HUES48 (cell line): ENCODE measurements around the gene SPATS2L.

Source experiments
- H3K27ac ChIP-seq: one replicate; pipeline ENCODE4 v1.7.0; 2013; ENCODE audit warnings: low read depth, low read length, inconsistent platforms
- H3K27me3 ChIP-seq: 2 replicates; pipeline ENCODE4 v1.6.1; 2013; ENCODE audit warnings: mild to moderate bottlenecking, low read length; ENCODE audit not compliant: control insufficient read depth, insufficient read depth
- H3K36me3 ChIP-seq: 2 replicates; pipeline ENCODE4 v1.6.1; 2013; ENCODE audit warnings: low read length; ENCODE audit not compliant: control insufficient read depth, insufficient read depth
- H3K4me1 ChIP-seq: 2 replicates; pipeline ENCODE4 v1.6.1; 2013; ENCODE audit warnings: mild to moderate bottlenecking, low read length; ENCODE audit not compliant: control insufficient read depth, insufficient read depth
- H3K4me3 ChIP-seq: 2 replicates; pipeline ENCODE4 v1.5.1; 2013; ENCODE audit warnings: mild to moderate bottlenecking, low read depth, low read length
- H3K9ac ChIP-seq: 2 replicates; pipeline ENCODE4 v1.6.1; 2013; ENCODE audit warnings: mild to moderate bottlenecking, low read depth, low read length, moderate library complexity
- H3K9me3 ChIP-seq: 2 replicates; pipeline ENCODE4 v1.6.1; 2013; ENCODE audit warnings: low read length; ENCODE audit not compliant: control insufficient read depth, insufficient read depth

SPATS2L gene

GRCh38 chr2:200377355-200378336 is 71.2 kb downstream of the SPATS2L start:
- H3K4me1 ChIP-seq = peaks cover 63% of the 10 kb centered on the region
- no peaks in the 10 kb centered on the region for H3K36me3 ChIP-seq
- no peak overlapping the region for H3K4me3 ChIP-seq
- H3K9ac ChIP-seq = no peak overlapping the region
- H3K27ac ChIP-seq = peak overlapping the region; percentile 74
- no peaks in the 10 kb centered on the region for H3K27me3 ChIP-seq
- no peaks in the 10 kb centered on the region for H3K9me3 ChIP-seq

GRCh38 chr2:200378652-200379290 is 72.3 kb downstream of the SPATS2L start:
- Histone ChIP-seq H3K9ac (no peak overlapping the region), H3K4me1 (peaks cover 74% of the 10 kb centered on the region), H3K36me3 (no peaks in the 10 kb centered on the region), H3K27ac (peak overlapping the region; percentile 74), H3K27me3 (no peaks in the 10 kb centered on the region), H3K4me3 (0 out of 2 replicates have a peak overlapping the region, but pooled peaks have one; percentile 28), H3K9me3 (no peaks in the 10 kb centered on the region)

- H3K27me3 ChIP-seq = no peaks in the 10 kb centered on the region
- peak overlapping the region; percentile 28 for H3K4me3 ChIP-seq
- no peak overlapping the region for H3K9ac ChIP-seq
- no peaks in the 10 kb centered on the region for H3K36me3 ChIP-seq
- peak overlapping the region; percentile 74 for H3K27ac ChIP-seq
- H3K4me1 ChIP-seq = peaks cover 77% of the 10 kb centered on the region
- no peaks in the 10 kb centered on the region for H3K9me3 ChIP-seq
Measured at GRCh38 chr2:200379481-200380090, 73.1 kb downstream of the SPATS2L start.

- Histone ChIP-seq H3K27ac (peak overlapping the region; percentile 74), H3K27me3 (no peaks in the 10 kb centered on the region), H3K9ac (no peak overlapping the region), H3K9me3 (no peaks in the 10 kb centered on the region), H3K4me3 (peak overlapping the region; percentile 28), H3K4me1 (peaks cover 77% of the 10 kb centered on the region), H3K36me3 (no peaks in the 10 kb centered on the region)
Measured at GRCh38 chr2:200380091-200380561, 73.6 kb downstream of the SPATS2L start.

DNA sequence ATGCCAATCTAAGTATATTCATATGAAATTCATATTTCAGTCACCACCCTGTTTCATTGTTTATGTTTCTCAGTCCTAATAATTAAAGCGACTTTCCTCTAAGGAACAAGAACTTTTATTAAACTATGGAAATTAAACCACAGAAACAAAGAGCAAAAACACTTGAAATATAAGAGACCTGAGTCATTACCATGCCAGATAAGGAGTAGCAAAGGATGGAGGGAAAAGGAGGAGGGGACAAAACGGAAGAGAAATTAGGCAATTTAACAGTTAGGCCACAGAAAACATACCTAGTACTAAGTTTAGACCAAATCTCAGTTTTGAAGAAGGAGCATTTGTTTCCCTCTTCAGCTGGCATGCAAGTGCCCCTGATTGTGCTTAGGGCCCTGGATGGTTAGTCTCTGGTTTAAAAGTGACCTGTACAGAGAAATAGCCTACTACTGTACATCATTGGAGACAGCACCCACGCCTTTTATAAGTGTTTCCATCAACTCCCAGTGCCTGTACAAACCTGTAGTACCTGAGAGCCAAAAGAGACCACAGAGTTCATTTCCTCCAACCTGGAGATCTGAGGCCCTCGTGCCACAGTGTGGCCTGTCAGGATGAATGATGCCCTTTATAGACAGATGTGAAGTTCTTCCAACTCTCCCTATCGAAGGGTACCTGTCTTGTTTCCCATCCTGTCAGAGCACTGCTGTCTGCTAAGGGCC is 74.5 kb downstream of the SPATS2L start:
- no peaks in the 10 kb centered on the region for H3K27me3 ChIP-seq
- no peaks in the 10 kb centered on the region for H3K36me3 ChIP-seq
- H3K9ac ChIP-seq = no peak overlapping the region
- H3K27ac ChIP-seq = peak overlapping the region; percentile 74
- no peaks in the 10 kb centered on the region for H3K9me3 ChIP-seq
- H3K4me1 ChIP-seq = peaks cover 77% of the 10 kb centered on the region
- no peak overlapping the region for H3K4me3 ChIP-seq

DNA sequence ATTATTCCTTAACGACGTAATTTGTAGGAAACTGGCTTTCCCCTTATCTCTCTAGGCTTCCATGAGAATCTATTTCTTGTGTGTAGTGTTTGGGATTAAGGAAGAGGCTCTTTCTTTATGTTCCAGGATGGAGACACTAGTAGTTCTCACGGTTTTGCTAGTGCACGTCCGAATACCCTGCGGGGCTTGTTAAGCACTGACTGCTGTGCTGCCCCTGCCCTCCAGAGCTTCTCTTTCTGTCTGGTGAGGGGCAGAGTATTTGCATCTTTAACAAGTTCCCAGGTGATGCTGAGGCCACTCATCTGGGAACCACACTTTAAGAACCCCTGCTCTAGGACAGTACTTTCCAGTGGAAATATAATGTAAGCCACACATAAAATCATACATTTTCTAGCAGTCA is 76.4 kb downstream of the SPATS2L start:
- Histone ChIP-seq H3K27me3 (no peaks in the 10 kb centered on the region), H3K36me3 (no peaks in the 10 kb centered on the region), H3K4me3 (peak overlapping the region; percentile 14; the same call in 1 of the 2 replicates), H3K9ac (no peak overlapping the region), H3K9me3 (no peaks in the 10 kb centered on the region), H3K4me1 (peaks cover 60% of the 10 kb centered on the region), H3K27ac (peak overlapping the region; percentile 76)

- H3K4me3 ChIP-seq = peak overlapping the region; percentile 14; the same call in 1 of the 2 replicates
- no peaks in the 10 kb centered on the region for H3K9me3 ChIP-seq
- H3K36me3 ChIP-seq = no peaks in the 10 kb centered on the region
- no peaks in the 10 kb centered on the region for H3K27me3 ChIP-seq
- H3K9ac ChIP-seq = no peak overlapping the region
- peak overlapping the region; percentile 76 for H3K27ac ChIP-seq
- peaks cover 53% of the 10 kb centered on the region for H3K4me1 ChIP-seq
Measured at GRCh38 chr2:200383380-200384110, 77.1 kb downstream of the SPATS2L start.

- Histone ChIP-seq H3K4me3 (no peak overlapping the region), H3K4me1 (peaks cover 37% of the 10 kb centered on the region), H3K36me3 (peaks cover 15% of the 10 kb centered on the region), H3K27me3 (no peaks in the 10 kb centered on the region), H3K27ac (no peak overlapping the region), H3K9me3 (no peaks in the 10 kb centered on the region), H3K9ac (no peak overlapping the region)
Measured at GRCh38 chr2:200385063-200385635, 78.7 kb downstream of the SPATS2L start.

DNA sequence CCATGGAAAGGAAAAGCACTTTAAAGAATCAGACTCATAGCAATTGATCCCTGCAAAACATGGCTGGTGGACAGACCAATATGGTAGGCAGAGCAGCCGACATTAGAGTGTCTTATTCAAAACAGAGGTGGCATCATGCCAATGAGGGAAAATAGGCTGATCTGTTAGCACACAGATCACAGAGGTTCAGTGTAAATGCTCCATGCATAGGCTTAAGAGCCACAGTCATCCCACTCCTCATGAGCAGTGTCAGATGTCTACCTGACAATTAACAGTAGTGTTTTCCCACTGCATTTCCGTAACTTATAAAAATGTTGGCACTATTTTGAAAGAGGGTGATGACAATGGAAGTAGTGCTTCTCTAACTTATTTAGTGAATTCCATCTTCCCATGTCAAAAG is 86.7 kb downstream of the SPATS2L start:
- H3K4me1 ChIP-seq = peaks cover 14% of the 10 kb centered on the region
- H3K4me3 ChIP-seq = no peak overlapping the region
- H3K9ac ChIP-seq = no peak overlapping the region
- H3K9me3 ChIP-seq = no peaks in the 10 kb centered on the region
- no peaks in the 10 kb centered on the region for H3K27me3 ChIP-seq
- H3K27ac ChIP-seq = no peak overlapping the region
- peaks cover 27% of the 10 kb centered on the region for H3K36me3 ChIP-seq

DNA sequence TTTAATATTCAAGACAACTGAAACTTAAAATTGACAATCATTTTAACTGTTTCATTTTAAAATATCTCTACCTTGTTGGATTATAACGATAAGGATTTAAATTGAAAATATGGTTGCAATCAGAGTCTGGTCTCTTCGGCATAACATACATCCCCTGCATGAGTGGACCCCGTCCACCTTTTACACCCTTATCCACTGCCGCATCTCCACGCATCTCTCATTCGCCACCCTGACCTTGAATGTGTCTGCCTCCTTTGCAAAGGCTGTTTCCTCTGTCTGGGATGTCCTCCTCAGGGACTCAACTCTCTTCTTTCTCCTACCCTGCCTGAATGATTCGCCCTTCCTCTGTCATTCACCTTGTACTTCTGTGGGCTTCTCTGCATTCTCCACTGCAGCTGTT is 87.6 kb downstream of the SPATS2L start:
- peaks cover 24% of the 10 kb centered on the region for H3K36me3 ChIP-seq
- no peak overlapping the region for H3K27ac ChIP-seq
- no peak overlapping the region for H3K4me3 ChIP-seq
- no peaks in the 10 kb centered on the region for H3K27me3 ChIP-seq
- H3K9ac ChIP-seq = no peak overlapping the region
- H3K4me1 ChIP-seq = peaks cover 14% of the 10 kb centered on the region
- H3K9me3 ChIP-seq = no peaks in the 10 kb centered on the region
